HEK293 (cell line): ENCODE data around the gene SCFD2.

Experiments used
- AEBP2 ChIP-seq: fragments of 450-650 bp; formaldehyde crosslinking; IDR thresholded peaks from 2 replicates; pipeline ENCODE4 v1.5.1; 2016; ENCODE audit warnings: missing biosample characterization, missing genetic modification characterization, borderline replicate concordance
- GLIS1 ChIP-seq: fragments of 450-650 bp; formaldehyde crosslinking; IDR thresholded peaks from 2 replicates; pipeline ENCODE4 v1.5.1; 2016; ENCODE audit warnings: missing biosample characterization, missing genetic modification characterization
- HOXA7 ChIP-seq: sonication (generic); formaldehyde crosslinking; IDR thresholded peaks from 2 replicates; pipeline ENCODE4 v1.8.1; 2022; ENCODE audit warnings: missing genetic modification reagents, borderline replicate concordance
- KLF1 ChIP-seq: fragments of 450-650 bp; formaldehyde crosslinking; IDR thresholded peaks from 2 replicates; pipeline ENCODE4 v1.5.1; 2016; ENCODE audit warnings: missing biosample characterization, missing genetic modification characterization
- KLF8 ChIP-seq: fragments of 450-650 bp; formaldehyde crosslinking; IDR thresholded peaks from 2 replicates; pipeline ENCODE4 v1.5.1; 2016; ENCODE audit warnings: missing biosample characterization, missing genetic modification characterization
- KLF9 ChIP-seq: fragments of 450-650 bp; formaldehyde crosslinking; IDR thresholded peaks from 2 replicates; pipeline ENCODE4 v1.5.1; 2016; ENCODE audit warnings: missing biosample characterization, missing genetic modification characterization, low read depth
- MEIS1 ChIP-seq: sonication (generic); formaldehyde crosslinking; IDR thresholded peaks from 2 replicates; pipeline ENCODE4 v1.8.1; 2022; ENCODE audit warnings: missing genetic modification reagents, mild to moderate bottlenecking, borderline replicate concordance
- PATZ1 ChIP-seq: fragments of 450-650 bp; formaldehyde crosslinking; IDR thresholded peaks from 2 replicates; pipeline ENCODE4 v1.5.1; 2016; ENCODE audit warnings: missing biosample characterization, missing genetic modification characterization
- REST ChIP-seq: fragments of 450-650 bp; formaldehyde crosslinking; IDR thresholded peaks from 2 replicates; pipeline ENCODE4 v1.5.1; 2016; ENCODE audit warnings: missing biosample characterization, missing genetic modification characterization
- ZIC2 ChIP-seq: fragments of 450-650 bp; formaldehyde crosslinking; IDR thresholded peaks from 2 replicates; pipeline ENCODE4 v1.5.1; 2016; ENCODE audit warnings: missing biosample characterization, missing genetic modification characterization
- ZNF132 ChIP-seq: fragments of 450-650 bp; formaldehyde crosslinking; IDR thresholded peaks from 2 replicates; pipeline ENCODE4 v1.5.1; 2017; ENCODE audit warnings: missing biosample characterization, missing genetic modification characterization, borderline replicate concordance
- ZNF16 ChIP-seq: fragments of 450-650 bp; formaldehyde crosslinking; IDR thresholded peaks from 2 replicates; pipeline ENCODE4 v1.5.1; 2016; ENCODE audit warnings: low read depth, missing biosample characterization, missing genetic modification characterization
- ZNF473 ChIP-seq: fragments of 450-650 bp; formaldehyde crosslinking; IDR thresholded peaks from 2 replicates; pipeline ENCODE4 v1.5.1; 2017; ENCODE audit warnings: missing biosample characterization, missing genetic modification characterization
- ZNF501 ChIP-seq: fragments of 450-650 bp; formaldehyde crosslinking; IDR thresholded peaks from 2 replicates; pipeline ENCODE4 v1.5.1; 2016; ENCODE audit warnings: missing biosample characterization, missing genetic modification characterization
- ZNF549 ChIP-seq: fragments of 450-650 bp; IDR thresholded peaks from 2 replicates; pipeline ENCODE4 v1.5.1; 2018; ENCODE audit warnings: missing biosample characterization, missing genetic modification characterization, mild to moderate bottlenecking, inconsistent platforms, moderate library complexity
- ZNF560 ChIP-seq: fragments of 450-650 bp; formaldehyde crosslinking; IDR thresholded peaks from 2 replicates; pipeline ENCODE4 v1.5.1; 2017; ENCODE audit warnings: missing biosample characterization, missing genetic modification characterization, borderline replicate concordance
- ZNF580 ChIP-seq: fragments of 450-650 bp; formaldehyde crosslinking; IDR thresholded peaks from 2 replicates; pipeline ENCODE4 v1.5.1; 2016; ENCODE audit warnings: missing biosample characterization, missing genetic modification characterization
- ZNF629 ChIP-seq: fragments of 450-650 bp; formaldehyde crosslinking; IDR thresholded peaks from 2 replicates; pipeline ENCODE4 v1.5.1; 2017; ENCODE audit warnings: missing biosample characterization, missing genetic modification characterization
- ZNF707 ChIP-seq: fragments of 450-650 bp; formaldehyde crosslinking; IDR thresholded peaks from 2 replicates; pipeline ENCODE4 v1.5.1; 2016; ENCODE audit warnings: missing biosample characterization, missing genetic modification characterization
- ZNF768 ChIP-seq: fragments of 450-650 bp; formaldehyde crosslinking; IDR thresholded peaks from 2 replicates; pipeline ENCODE4 v1.5.1; 2018; ENCODE audit warnings: missing biosample characterization, mild to moderate bottlenecking, missing genetic modification characterization
- ZNF776 ChIP-seq: fragments of 450-650 bp; formaldehyde crosslinking; IDR thresholded peaks from 2 replicates; pipeline ENCODE4 v1.5.0; 2017; ENCODE audit warnings: missing biosample characterization, missing genetic modification characterization, borderline replicate concordance
- ZNF830 ChIP-seq: fragments of 450-650 bp; IDR thresholded peaks from 2 replicates; pipeline ENCODE4 v1.5.0; 2018; ENCODE audit warnings: missing biosample characterization, missing genetic modification characterization, low read depth, mild to moderate bottlenecking, moderate library complexity
- TF ChIP-seq, protein P1 (sequence below): fragments of 450-650 bp; formaldehyde crosslinking; IDR thresholded peaks from 2 replicates; pipeline ENCODE4 v1.5.1; 2016; ENCODE audit warnings: missing biosample characterization, missing genetic modification characterization
- TF ChIP-seq, protein P2 (sequence below): fragments of 450-650 bp; formaldehyde crosslinking; IDR thresholded peaks from 2 replicates; pipeline ENCODE4 v1.5.1; 2016; ENCODE audit warnings: missing biosample characterization, missing genetic modification characterization
- TF ChIP-seq, protein P3 (sequence below): fragments of 450-650 bp; formaldehyde crosslinking; IDR thresholded peaks from 2 replicates; pipeline ENCODE4 v1.5.1; 2016; ENCODE audit warnings: missing biosample characterization, missing genetic modification characterization
- TF ChIP-seq, protein P4 (sequence below): fragments of 450-650 bp; formaldehyde crosslinking; IDR thresholded peaks from 2 replicates; pipeline ENCODE4; 2016; ENCODE audit warnings: missing biosample characterization, missing genetic modification characterization

Gene SCFD2

DNA sequence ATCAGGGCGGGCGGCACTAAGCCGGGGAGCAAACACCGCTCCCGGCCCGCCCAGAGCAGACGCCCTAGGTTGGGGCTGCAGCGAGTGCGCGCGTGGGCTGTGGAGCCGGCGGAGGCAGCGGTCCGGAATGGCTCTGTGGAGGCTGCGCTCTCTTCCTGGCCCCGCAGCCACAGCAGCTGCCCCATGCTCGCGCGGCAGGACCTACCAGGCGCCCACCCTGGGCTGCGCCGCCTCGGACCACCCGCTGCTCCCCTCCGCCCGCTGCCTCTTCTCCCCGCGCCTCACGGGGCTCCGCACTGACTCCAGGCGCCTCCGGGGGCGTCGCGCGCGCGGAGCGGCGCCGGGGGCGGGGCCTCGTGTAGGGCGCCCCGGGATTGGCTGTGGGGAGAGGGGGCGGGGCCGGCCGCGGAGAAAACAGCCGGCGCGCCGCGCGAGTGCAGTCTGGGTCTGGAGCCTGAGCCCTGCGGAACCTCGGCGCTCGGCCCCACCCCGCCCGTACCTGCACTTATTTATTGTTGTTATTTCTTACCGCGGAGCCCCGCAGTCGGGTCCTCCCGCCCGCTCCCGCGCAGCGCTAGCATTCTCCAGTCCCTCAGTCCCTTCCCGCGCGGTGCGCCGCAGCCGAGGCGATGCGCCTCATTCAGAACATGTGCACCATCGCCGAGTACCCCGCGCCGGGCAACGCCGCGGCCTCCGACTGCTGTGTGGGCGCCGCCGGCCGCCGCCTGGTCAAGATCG lies 503.8 kb downstream of the SCFD2 start, which contains the start of gene RASL11B (continued):
- no peak for TF ChIP-seq ZNF768 (tag by site-specific recombination)
- TF ChIP-seq AEBP2 = no peak
- peak; percentile 76 for TF ChIP-seq KLF1 (tag by site-specific recombination)
- TF ChIP-seq ZNF580 (tag by site-specific recombination) = no peak
- TF ChIP-seq ZNF560 (tag by site-specific recombination) = no peak
- TF ChIP-seq REST (tag by site-specific recombination) = no peak
- TF ChIP-seq ZNF830 = no peak
- no peak for TF ChIP-seq HOXA7 (CRISPR knock-in tag)
- TF ChIP-seq, protein P1, sequence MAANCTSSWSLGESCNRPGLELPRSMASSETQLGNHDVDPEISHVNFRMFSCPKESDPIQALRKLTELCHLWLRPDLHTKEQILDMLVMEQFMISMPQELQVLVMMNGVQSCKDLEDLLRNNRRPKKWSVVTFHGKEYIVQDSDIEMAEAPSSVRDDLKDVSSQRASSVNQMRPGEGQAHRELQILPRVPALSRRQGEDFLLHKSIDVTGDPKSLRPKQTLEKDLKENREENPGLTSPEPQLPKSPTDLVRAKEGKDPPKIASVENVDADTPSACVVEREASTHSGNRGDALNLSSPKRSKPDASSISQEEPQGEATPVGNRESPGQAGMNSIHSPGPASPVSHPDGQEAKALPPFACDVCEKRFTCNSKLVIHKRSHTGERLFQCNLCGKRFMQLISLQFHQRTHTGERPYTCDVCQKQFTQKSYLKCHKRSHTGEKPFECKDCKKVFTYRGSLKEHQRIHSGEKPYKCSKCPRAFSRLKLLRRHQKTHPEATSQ = no peak
- no peak for TF ChIP-seq ZNF473 (tag by site-specific recombination)
- TF ChIP-seq GLIS1 (tag by site-specific recombination) = peak; percentile 50; the same call in 1 of the 2 replicates
- no peak for TF ChIP-seq ZNF549 (tag by site-specific recombination)
- TF ChIP-seq, protein P2, sequence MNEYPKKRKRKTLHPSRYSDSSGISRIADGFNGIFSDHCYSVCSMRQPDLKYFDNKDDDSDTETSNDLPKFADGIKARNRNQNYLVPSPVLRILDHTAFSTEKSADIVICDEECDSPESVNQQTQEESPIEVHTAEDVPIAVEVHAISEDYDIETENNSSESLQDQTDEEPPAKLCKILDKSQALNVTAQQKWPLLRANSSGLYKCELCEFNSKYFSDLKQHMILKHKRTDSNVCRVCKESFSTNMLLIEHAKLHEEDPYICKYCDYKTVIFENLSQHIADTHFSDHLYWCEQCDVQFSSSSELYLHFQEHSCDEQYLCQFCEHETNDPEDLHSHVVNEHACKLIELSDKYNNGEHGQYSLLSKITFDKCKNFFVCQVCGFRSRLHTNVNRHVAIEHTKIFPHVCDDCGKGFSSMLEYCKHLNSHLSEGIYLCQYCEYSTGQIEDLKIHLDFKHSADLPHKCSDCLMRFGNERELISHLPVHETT = no peak
- no peak for TF ChIP-seq ZNF629
- TF ChIP-seq ZNF776 = no peak
- peak; percentile 48; the same call in 1 of the 2 replicates for TF ChIP-seq ZIC2 (tag by site-specific recombination)
- no peak for TF ChIP-seq MEIS1 (CRISPR knock-in tag)
- TF ChIP-seq ZNF16 (tag by site-specific recombination) = no peak
- no peak for TF ChIP-seq ZNF707
- TF ChIP-seq KLF9 (tag by site-specific recombination) = no peak
- 0 out of 2 replicates have a peak, but pooled peaks have one; percentile 52 for TF ChIP-seq PATZ1
- TF ChIP-seq KLF8 (tag by site-specific recombination) = no peak
- no peak for TF ChIP-seq ZNF501 (tag by site-specific recombination)
- no peak for TF ChIP-seq ZNF132 (tag by site-specific recombination)
- TF ChIP-seq, protein P3, sequence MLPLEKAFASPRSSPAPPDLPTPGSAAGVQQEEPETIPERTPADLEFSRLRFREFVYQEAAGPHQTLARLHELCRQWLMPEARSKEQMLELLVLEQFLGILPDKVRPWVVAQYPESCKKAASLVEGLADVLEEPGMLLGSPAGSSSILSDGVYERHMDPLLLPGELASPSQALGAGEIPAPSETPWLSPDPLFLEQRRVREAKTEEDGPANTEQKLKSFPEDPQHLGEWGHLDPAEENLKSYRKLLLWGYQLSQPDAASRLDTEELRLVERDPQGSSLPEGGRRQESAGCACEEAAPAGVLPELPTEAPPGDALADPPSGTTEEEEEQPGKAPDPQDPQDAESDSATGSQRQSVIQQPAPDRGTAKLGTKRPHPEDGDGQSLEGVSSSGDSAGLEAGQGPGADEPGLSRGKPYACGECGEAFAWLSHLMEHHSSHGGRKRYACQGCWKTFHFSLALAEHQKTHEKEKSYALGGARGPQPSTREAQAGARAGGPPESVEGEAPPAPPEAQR (tag by site-specific recombination) = no peak
- TF ChIP-seq, protein P4, sequence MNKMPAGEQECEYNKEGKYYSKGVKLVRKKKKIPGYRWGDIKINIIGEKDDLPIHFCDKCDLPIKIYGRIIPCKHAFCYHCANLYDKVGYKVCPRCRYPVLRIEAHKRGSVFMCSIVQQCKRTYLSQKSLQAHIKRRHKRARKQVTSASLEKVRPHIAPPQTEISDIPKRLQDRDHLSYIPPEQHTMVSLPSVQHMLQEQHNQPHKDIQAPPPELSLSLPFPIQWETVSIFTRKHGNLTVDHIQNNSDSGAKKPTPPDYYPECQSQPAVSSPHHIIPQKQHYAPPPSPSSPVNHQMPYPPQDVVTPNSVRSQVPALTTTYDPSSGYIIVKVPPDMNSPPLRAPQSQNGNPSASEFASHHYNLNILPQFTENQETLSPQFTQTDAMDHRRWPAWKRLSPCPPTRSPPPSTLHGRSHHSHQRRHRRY = no peak
